Measurements from ENCODE around the gene RNFT2.

The RNFT2 gene

DNA sequence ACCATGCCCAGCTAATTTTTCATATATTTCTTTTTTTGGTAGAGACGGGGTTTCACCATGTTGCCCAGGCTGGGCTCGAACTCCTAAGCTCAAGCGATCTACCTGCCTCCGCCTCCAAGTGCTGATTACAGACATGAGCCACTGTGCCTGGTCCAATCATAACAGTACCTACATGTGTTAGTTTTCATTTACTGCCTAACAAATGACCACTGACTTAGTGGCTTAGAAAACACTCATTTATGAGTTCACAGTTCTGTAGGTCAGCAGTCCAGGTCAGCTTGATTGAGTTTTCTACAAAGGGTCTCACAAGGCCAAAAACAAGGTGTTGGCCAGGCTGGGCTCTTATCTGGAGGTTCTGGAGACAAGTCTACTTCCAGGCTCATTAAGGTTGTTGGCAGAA lies 60.6 kb downstream of the RNFT2 start:
- Histone ChIP-seq H3K27ac (ENCODE audit: low read depth, low read length) (no peak overlapping the region), H3K4me1 (ENCODE audit: insufficient read depth, low read length) (no peaks in the 10 kb centered on the region), H3K9ac (ENCODE audit: low read depth, low read length) (no peak overlapping the region), H3K4me3 (ENCODE audit: low read length) (no peak overlapping the region), H3K9me3 (ENCODE audit: insufficient read depth, low read depth, low read length) (peaks cover 2% of the 10 kb centered on the region; the same call in 1 of the 2 replicates), H3K36me3 (ENCODE audit: insufficient read depth, low read length) (peaks cover 17% of the 10 kb centered on the region; the same call in 1 of the 2 replicates), H3K27me3 (ENCODE audit: insufficient read depth, low read length) (no peaks in the 10 kb centered on the region)
- WGBS: 96% methylated on average over 4 of the region's 4 CpGs

DNA sequence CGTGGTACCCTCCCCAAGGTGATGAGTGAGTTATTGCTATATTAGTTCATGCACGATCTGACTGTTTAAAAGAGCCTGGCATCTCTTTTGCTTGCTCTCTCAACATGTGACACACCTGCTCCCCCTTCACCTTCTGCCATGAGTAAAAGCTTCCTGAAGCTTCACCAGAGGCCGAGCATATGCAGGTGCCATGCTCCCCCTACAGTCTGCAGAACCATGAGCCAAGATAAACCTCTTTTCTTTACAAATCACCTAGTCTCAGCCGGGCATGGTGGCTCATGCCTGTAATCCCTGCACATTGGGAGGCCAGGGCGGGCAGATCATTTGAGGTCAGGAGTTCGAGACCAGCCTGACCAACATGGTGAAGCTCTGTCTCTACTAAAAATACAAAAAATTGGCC lies 61.8 kb downstream of the RNFT2 start:
- peaks cover 2% of the 10 kb centered on the region; the same call in 1 of the 2 replicates for H3K9me3 ChIP-seq (ENCODE audit: insufficient read depth, low read depth, low read length)
- WGBS: 78% methylated on average over 6 of the region's 6 CpGs
- H3K9ac ChIP-seq (ENCODE audit: low read depth, low read length): no peak overlapping the region
- H3K4me1 ChIP-seq (ENCODE audit: insufficient read depth, low read length): no peaks in the 10 kb centered on the region
- H3K27ac ChIP-seq (ENCODE audit: low read depth, low read length): no peak overlapping the region
- peaks cover 16% of the 10 kb centered on the region; the same call in 1 of the 2 replicates for H3K36me3 ChIP-seq (ENCODE audit: insufficient read depth, low read length)
- no peak overlapping the region for H3K4me3 ChIP-seq (ENCODE audit: low read length)
- no peaks in the 10 kb centered on the region for H3K27me3 ChIP-seq (ENCODE audit: insufficient read depth, low read length)

DNA sequence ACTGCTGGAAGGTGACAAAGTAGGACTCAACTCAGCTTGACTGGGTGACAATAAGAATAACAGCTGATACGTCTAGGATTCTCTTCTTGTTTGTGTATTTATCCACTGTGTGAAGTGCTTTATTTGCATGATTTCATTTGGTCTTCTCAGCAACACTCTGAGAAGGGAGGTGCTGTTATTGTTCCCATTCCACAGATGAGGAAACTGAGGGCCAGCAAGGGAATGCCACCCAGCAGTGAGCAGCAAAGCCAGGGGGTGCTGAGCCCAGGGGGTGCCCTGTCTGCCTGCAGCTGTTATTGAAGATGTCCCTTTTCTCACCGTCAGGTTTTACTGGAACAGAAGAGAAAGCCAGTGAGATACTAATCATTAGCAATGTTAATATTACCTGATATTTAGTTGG lies 62.8 kb downstream of the RNFT2 start:
- H3K27me3 ChIP-seq (ENCODE audit: insufficient read depth, low read length): no peaks in the 10 kb centered on the region
- H3K36me3 ChIP-seq (ENCODE audit: insufficient read depth, low read length): peaks cover 19% of the 10 kb centered on the region; the same call in 1 of the 2 replicates
- H3K9ac ChIP-seq (ENCODE audit: low read depth, low read length): no peak overlapping the region
- H3K9me3 ChIP-seq (ENCODE audit: insufficient read depth, low read depth, low read length): peaks cover 2% of the 10 kb centered on the region; the same call in 1 of the 2 replicates
- 90% methylated on average over 2 of the region's 2 CpGs for WGBS
- H3K27ac ChIP-seq (ENCODE audit: low read depth, low read length): no peak overlapping the region
- H3K4me1 ChIP-seq (ENCODE audit: insufficient read depth, low read length): no peaks in the 10 kb centered on the region
- H3K4me3 ChIP-seq (ENCODE audit: low read length): no peak overlapping the region

DNA sequence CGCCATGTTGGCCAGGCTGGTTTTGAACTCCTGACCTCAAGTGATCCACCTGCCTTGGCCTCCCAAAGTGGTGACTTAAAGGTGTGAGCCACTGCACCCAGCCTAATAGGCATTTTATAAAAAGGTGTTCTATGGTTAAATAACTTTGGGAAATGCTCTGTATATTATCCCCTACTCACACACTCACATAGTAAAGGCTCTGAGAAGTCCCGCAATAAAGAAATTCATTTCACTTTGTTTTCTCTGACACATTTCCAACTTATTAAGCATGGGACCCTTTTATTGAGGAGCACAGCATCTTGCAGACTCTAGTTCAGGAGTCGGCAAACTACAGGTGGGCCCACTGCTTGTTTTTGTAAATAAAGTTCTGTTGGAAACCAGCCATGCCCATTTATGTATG lies 63.9 kb downstream of the RNFT2 start:
- H3K4me1 ChIP-seq (ENCODE audit: insufficient read depth, low read length): no peaks in the 10 kb centered on the region
- no peak overlapping the region for H3K9ac ChIP-seq (ENCODE audit: low read depth, low read length)
- H3K36me3 ChIP-seq (ENCODE audit: insufficient read depth, low read length): peaks cover 17% of the 10 kb centered on the region; the same call in 1 of the 2 replicates
- no peak overlapping the region for H3K27ac ChIP-seq (ENCODE audit: low read depth, low read length)
- 95% methylated on average over 3 of the region's 3 CpGs for WGBS
- no peak overlapping the region for H3K4me3 ChIP-seq (ENCODE audit: low read length)
- no peaks in the 10 kb centered on the region for H3K27me3 ChIP-seq (ENCODE audit: insufficient read depth, low read length)
- peaks cover 2% of the 10 kb centered on the region; the same call in 1 of the 2 replicates for H3K9me3 ChIP-seq (ENCODE audit: insufficient read depth, low read depth, low read length)

DNA sequence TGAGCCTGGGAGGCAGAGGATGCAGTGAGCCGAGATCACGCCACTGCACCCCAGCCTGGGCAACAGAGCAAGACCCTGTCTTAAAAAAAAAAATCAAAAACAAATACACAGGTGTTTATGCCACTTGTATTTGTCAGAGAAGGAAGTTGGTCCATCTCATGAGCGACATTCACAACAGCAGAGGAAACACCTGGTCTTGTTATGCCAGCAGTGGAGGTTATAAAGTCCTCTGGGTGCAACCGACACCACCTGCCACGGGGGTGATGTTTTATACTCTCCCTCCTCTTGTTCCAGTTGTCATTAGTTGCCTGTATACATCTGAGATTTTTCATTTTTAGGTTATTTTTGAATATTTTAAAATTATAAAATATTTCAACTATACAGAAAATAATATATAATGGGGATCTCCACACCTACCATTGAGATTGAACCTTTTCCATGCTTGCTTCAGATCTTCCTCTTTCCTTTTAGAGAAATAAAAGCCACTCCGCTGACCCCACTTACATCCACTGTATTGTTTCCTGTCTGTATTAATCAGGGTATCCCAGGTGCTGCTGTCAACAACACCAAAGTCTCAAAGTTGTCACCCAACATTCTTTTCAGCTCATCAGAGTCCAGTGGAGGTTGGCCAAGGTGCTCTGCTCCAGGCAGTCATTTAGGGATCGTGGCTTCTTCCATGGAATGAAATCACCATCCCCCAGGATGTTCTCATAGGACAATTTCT lies 65.1 kb downstream of the RNFT2 start:
- Histone ChIP-seq H3K9me3 (ENCODE audit: insufficient read depth, low read depth, low read length) (peaks cover 2% of the 10 kb centered on the region; the same call in 1 of the 2 replicates), H3K4me1 (ENCODE audit: insufficient read depth, low read length) (no peaks in the 10 kb centered on the region), H3K27ac (ENCODE audit: low read depth, low read length) (no peak overlapping the region), H3K36me3 (ENCODE audit: insufficient read depth, low read length) (peaks cover 14% of the 10 kb centered on the region; the same call in 1 of the 2 replicates), H3K4me3 (ENCODE audit: low read length) (no peak overlapping the region), H3K9ac (ENCODE audit: low read depth, low read length) (no peak overlapping the region), H3K27me3 (ENCODE audit: insufficient read depth, low read length) (no peaks in the 10 kb centered on the region)
- 92% methylated on average over 7 of the region's 7 CpGs for WGBS

DNA sequence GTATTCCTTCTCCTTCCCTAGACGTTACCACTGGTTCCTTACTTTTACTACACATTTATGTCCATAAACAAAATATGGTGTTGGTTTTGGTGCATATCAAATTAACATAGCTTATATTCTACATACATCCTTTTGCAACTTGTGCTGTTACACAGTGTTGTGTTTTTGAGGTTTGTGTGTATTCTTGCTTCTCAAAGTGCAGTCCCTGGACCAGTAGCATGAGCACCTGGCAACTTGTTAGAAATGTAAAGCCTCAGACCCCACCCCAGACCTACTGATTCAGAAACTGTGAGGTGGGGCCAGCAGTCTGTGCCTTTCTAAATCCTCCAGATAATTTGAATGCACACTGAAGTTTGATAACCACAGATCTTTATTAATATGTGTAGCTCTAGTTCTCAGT lies 65.9 kb downstream of the RNFT2 start:
- Histone ChIP-seq H3K4me3 (ENCODE audit: low read length) (no peak overlapping the region), H3K9me3 (ENCODE audit: insufficient read depth, low read depth, low read length) (peaks cover under 1% of the 10 kb centered on the region; the same call in 1 of the 2 replicates), H3K27me3 (ENCODE audit: insufficient read depth, low read length) (no peaks in the 10 kb centered on the region), H3K36me3 (ENCODE audit: insufficient read depth, low read length) (peaks cover 9% of the 10 kb centered on the region; the same call in 1 of the 2 replicates), H3K4me1 (ENCODE audit: insufficient read depth, low read length) (no peaks in the 10 kb centered on the region), H3K9ac (ENCODE audit: low read depth, low read length) (no peak overlapping the region), H3K27ac (ENCODE audit: low read depth, low read length) (no peak overlapping the region)
- WGBS: no CpG with 5 or more reads among the region's 1 CpG

DNA sequence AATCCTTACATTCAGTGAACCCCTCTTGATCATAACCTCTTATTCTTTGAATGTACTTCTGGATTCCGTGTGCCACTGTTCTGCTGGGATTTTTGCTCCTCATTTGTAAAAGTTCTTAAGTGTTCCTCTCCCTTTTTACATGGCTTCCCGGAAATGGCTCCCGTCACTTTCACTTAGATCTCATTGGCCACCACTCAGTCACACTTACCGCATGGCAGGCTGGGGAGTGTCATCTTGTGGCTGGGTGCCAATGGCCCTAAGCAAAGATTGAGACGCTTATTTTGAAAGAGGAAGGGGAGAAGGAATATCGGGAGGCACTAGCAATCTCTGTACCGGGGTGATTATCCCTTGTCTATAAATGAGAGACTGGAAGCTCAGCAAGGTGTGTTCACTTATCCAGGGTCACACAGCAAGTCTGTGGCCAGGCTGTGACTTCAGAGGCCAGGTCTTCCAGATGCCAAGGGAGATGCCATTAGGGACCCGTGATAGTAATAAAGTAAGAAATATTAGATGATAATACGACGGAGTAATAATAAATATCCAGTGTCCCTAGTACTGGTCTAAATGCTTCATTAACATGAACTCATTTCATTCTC lies 68.8 kb downstream of the RNFT2 start:
- no peak overlapping the region for H3K27ac ChIP-seq (ENCODE audit: low read depth, low read length)

DNA sequence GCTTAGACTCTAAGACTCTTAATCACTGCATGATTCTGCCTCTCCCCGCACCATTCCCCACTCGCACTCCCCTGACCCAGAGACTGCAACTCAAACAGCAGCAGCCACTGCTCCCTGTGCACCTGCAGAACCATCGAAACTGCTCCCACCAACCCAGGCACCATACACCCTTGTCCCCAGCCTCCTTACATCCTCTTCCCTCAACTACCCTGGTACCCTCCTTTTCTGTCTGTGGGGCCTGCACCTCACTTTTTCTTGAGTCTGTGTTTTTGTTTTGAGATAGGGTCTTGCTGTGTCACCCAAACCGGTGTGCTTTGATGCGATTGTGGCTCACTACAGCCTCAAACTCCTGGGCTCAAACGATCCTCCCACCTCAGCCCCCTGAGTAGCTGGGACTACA lies 69.4 kb downstream of the RNFT2 start:
- H3K4me1 ChIP-seq (ENCODE audit: insufficient read depth, low read length): no peaks in the 10 kb centered on the region
- no peaks in the 10 kb centered on the region for H3K9me3 ChIP-seq (ENCODE audit: insufficient read depth, low read depth, low read length)
- H3K36me3 ChIP-seq (ENCODE audit: insufficient read depth, low read length): peaks cover 3% of the 10 kb centered on the region
- no peak overlapping the region for H3K4me3 ChIP-seq (ENCODE audit: low read length)
- H3K27ac ChIP-seq (ENCODE audit: low read depth, low read length): no peak overlapping the region
- WGBS: 95% methylated on average over 6 of the region's 6 CpGs
- no peak overlapping the region for H3K9ac ChIP-seq (ENCODE audit: low read depth, low read length)
- no peaks in the 10 kb centered on the region for H3K27me3 ChIP-seq (ENCODE audit: insufficient read depth, low read length)

More for the DNA sequence above, 68.8 kb downstream of the RNFT2 start:
- no peaks in the 10 kb centered on the region for H3K4me1 ChIP-seq (ENCODE audit: insufficient read depth, low read length)
- no peak overlapping the region for H3K4me3 ChIP-seq (ENCODE audit: low read length)
- H3K27me3 ChIP-seq (ENCODE audit: insufficient read depth, low read length): no peaks in the 10 kb centered on the region
- H3K9ac ChIP-seq (ENCODE audit: low read depth, low read length): no peak overlapping the region
- H3K36me3 ChIP-seq (ENCODE audit: insufficient read depth, low read length): peaks cover 3% of the 10 kb centered on the region
- H3K9me3 ChIP-seq (ENCODE audit: insufficient read depth, low read depth, low read length): no peaks in the 10 kb centered on the region
- 95% methylated on average over 10 of the region's 10 CpGs for WGBS

DNA sequence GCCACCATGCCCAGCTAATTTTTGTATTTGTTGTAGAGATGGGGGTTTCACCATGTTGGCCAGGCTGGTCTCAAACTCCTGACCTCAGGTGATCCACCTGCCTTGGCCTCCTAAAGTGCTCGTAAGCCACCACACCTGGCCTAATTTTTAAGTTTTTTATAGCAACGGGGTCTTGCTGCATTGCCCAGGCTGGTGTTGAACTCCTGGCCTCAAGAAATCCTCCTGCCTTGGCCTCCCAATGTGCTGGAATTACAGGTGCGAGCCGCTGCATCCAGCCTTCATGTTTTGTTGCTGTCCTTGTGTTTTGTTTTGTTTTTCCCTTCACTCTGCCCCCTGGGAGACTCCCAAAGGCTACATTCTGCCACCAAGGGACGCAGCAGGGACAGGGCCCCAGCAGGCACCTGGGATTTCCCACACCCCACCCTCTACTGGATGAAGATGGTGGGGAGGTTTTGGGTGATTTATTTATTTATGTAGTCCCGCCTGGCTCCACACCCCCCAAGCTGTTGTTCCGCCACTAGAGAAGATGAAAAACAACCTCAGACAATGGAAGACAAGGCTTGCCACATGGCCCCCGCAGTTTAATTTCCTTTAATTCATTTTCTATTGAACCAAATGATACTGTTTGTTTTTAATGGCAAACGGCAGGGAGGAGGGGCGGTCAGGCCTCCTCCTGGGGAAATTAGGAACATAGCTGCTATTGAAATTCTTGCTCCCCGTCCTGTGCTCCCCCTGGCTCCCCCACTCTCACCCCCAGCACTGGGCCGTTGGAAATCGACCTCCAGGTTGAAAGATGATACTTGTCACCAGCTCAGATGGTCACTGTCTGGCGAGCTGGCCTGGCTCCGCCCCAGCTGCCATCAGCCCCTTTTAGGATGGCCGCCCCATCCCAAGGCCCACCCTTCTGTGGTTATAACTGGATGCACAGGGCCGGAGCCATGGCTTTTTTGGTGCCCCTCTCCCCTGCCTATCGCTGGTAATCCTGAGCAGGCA lies 70.3 kb downstream of the RNFT2 start:
- Histone ChIP-seq H3K27me3 (ENCODE audit: insufficient read depth, low read length) (no peaks in the 10 kb centered on the region), H3K36me3 (ENCODE audit: insufficient read depth, low read length) (peaks cover 3% of the 10 kb centered on the region), H3K9ac (ENCODE audit: low read depth, low read length) (no peak overlapping the region), H3K4me3 (ENCODE audit: low read length) (no peak overlapping the region), H3K9me3 (ENCODE audit: insufficient read depth, low read depth, low read length) (no peaks in the 10 kb centered on the region), H3K4me1 (ENCODE audit: insufficient read depth, low read length) (no peaks in the 10 kb centered on the region), H3K27ac (ENCODE audit: low read depth, low read length) (no peak overlapping the region)
- WGBS: 89% methylated on average over 18 of the region's 18 CpGs

DNA sequence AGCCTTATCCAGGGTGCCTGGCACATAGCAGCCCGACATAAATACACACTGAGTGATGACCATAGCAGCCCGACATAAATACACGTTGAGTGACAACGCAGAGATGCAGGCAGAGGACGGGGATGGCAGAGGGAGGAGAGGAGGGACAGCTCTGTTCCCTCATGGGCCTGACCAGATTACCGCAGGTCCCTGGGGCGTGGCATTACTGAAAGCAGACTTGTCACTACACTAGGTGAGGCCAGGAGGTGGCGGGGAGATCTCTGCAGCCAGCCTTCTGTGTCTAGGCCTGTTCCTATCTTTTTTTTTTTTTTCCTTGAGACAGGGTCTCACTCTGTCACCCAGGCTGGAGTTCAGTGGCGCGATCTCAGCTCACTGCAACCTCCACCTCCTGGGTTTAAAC lies 74.1 kb downstream of the RNFT2 start:
- WGBS: 95% methylated on average over 10 of the region's 10 CpGs
- no peak overlapping the region for H3K9ac ChIP-seq (ENCODE audit: low read depth, low read length)
- H3K36me3 ChIP-seq (ENCODE audit: insufficient read depth, low read length): no peaks in the 10 kb centered on the region; the same call in 1 of the 2 replicates
- no peak overlapping the region for H3K27ac ChIP-seq (ENCODE audit: low read depth, low read length)
- H3K4me1 ChIP-seq (ENCODE audit: insufficient read depth, low read length): no peaks in the 10 kb centered on the region
- H3K9me3 ChIP-seq (ENCODE audit: insufficient read depth, low read depth, low read length): no peaks in the 10 kb centered on the region
- H3K27me3 ChIP-seq (ENCODE audit: insufficient read depth, low read length): no peaks in the 10 kb centered on the region
- no peak overlapping the region for H3K4me3 ChIP-seq (ENCODE audit: low read length)
